HG03025 (cell line): ENCODE results near the gene EDRF1.

ENCODE experiments used
- ATAC-seq: cut with Tn5 transposase; IDR thresholded peaks from one replicate; pipeline ENCODE4 v1.9.1; 2021; ENCODE audit warnings: mild to moderate bottlenecking, moderate library complexity; ENCODE audit not compliant: unreplicated experiment, low FRiP score

The EDRF1 gene

GRCh38 chr10:125761961-125762360 lies 42.5 kb downstream of the EDRF1 start:
- no peak for ATAC-seq

- no peak for ATAC-seq
Observed at GRCh38 chr10:125762692-125763648, 43.5 kb downstream of the EDRF1 start.

GRCh38 chr10:125765835-125766234 lies 46.3 kb downstream of the EDRF1 start:
- ATAC-seq = no peak

GRCh38 chr10:125766511-125766910 lies 47.0 kb downstream of the EDRF1 start:
- ATAC-seq = no peak

- no peak for ATAC-seq
Observed at GRCh38 chr10:125768219-125768855, 48.8 kb downstream of the EDRF1 start.

GRCh38 chr10:125769175-125769574 lies 49.7 kb downstream of the EDRF1 start:
- ATAC-seq = no peak

- ATAC-seq = no peak
Observed at GRCh38 chr10:125770844-125771243, 51.3 kb downstream of the EDRF1 start.

- no peak for ATAC-seq
Observed at GRCh38 chr10:125772112-125772863, 52.8 kb downstream of the EDRF1 start.

GRCh38 chr10:125772864-125773180 lies 53.3 kb downstream of the EDRF1 start:
- no peak for ATAC-seq

GRCh38 chr10:125773687-125774543 lies 54.4 kb downstream of the EDRF1 start:
- no peak for ATAC-seq

GRCh38 chr10:125774581-125775191 lies 55.2 kb downstream of the EDRF1 start:
- ATAC-seq = no peak

GRCh38 chr10:125775491-125776106 lies 56.1 kb downstream of the EDRF1 start, which contains the start of gene MMP21:
Gene MMP21, minus strand, starts transcription at chr10:125775821. Its CDS starts 0 bp downstream, at chr10:125775821.
- ATAC-seq = no peak

GRCh38 chr10:125777806-125778205 lies 58.3 kb downstream of the EDRF1 start:
- ATAC-seq = no peak

- ATAC-seq = no peak
Observed at GRCh38 chr10:125778556-125778955, 59.0 kb downstream of the EDRF1 start.

- no peak for ATAC-seq
Observed at GRCh38 chr10:125779403-125780327, 60.2 kb downstream of the EDRF1 start.

GRCh38 chr10:125781374-125781773 lies 61.9 kb downstream of the EDRF1 start:
- ATAC-seq = no peak

GRCh38 chr10:125782054-125782453 lies 62.5 kb downstream of the EDRF1 start:
- ATAC-seq = no peak

GRCh38 chr10:125782616-125783015 lies 63.1 kb downstream of the EDRF1 start:
- no peak for ATAC-seq
